Suprapubic skin (tissue), 4 donors: ENCODE results near the gene PRPSAP1. TPM values are rescaled to one million over a fixed set of nuclear protein-coding genes. Genes with fewer than 3 reads are reported as not detected.

Experiments
- DNase-seq, 2 donors: peaks; one replicate each; pipeline ENCODE4 v3.0.0-alpha.2; 2019; ENCODE audit warnings: low spot score in 2 of 2
- H3K27ac ChIP-seq: fragments of 200-600 bp; sonication (generic); one replicate; pipeline ENCODE4 v1.5.1; 2019
- H3K27me3 ChIP-seq: fragments of 200-600 bp; sonication (generic); one replicate; pipeline ENCODE4 v1.5.1; 2019
- H3K36me3 ChIP-seq: fragments of 200-600 bp; sonication (generic); one replicate; pipeline ENCODE4 v1.5.1; 2019
- H3K4me1 ChIP-seq: fragments of 200-600 bp; sonication (generic); one replicate; pipeline ENCODE4 v1.5.1; 2019
- H3K4me3 ChIP-seq: fragments of 200-600 bp; sonication (generic); one replicate; pipeline ENCODE4 v1.5.1; 2019; ENCODE audit warnings: mild to moderate bottlenecking
- H3K9me3 ChIP-seq: fragments of 200-600 bp; sonication (generic); one replicate; pipeline ENCODE4 v1.5.1; 2019
- CTCF ChIP-seq, 2 donors: fragments of 200-600 bp in 1 of 2; fragments of 450-650 bp in 1 of 2; sonication (generic) in 1 of 2; IDR thresholded peaks; one replicate each; pipeline ENCODE4 v1.5.1; 2016 to 2019; ENCODE audit warnings: antibody characterized with exemption in 2 of 2, mild to moderate bottlenecking in 1 of 2, moderate library complexity in 1 of 2
- EP300 ChIP-seq: sonication (generic); formaldehyde crosslinking; IDR thresholded peaks from one replicate; pipeline ENCODE4 v1.6.1; 2017; ENCODE audit warnings: antibody characterized with exemption
- POLR2A ChIP-seq, 2 donors: fragments of 450-650 bp; IDR thresholded peaks; one replicate each; pipeline ENCODE4 v1.6.1; 2017; ENCODE audit warnings: antibody characterized with exemption in 2 of 2, mild to moderate bottlenecking in 2 of 2, moderate library complexity in 2 of 2
- POLR2AphosphoS5 ChIP-seq, 3 donors: sonication (generic); formaldehyde crosslinking; IDR thresholded peaks; one replicate each; pipeline ENCODE4 v1.6.1; 2017; ENCODE audit warnings: antibody characterized with exemption in 3 of 3
- WGBS: methylation state at CpG from one replicate; pipeline ENCODE4 v1.1.5; 2018; 5-methylcytosine and 5-hydroxymethylcytosine counted together
- total RNA-seq, 4 donors: library from RNA; depleted of rRNA; stranded (reverse); fragments of >200 nt; gene quantifications; one replicate each; pipeline ENCODE4 v1.1.0, GENCODE V29; 2016

Gene PRPSAP1
- total RNA-seq, 4 donors from 2014 or later, result 47.3 to 83.9 (median 63.8) TPM

GRCh38 chr17:76333673-76334505 lies 19.8 kb downstream of the PRPSAP1 start:
- Histone ChIP-seq H3K27me3 (no peaks in the 10 kb centered on the region), H3K27ac (no peak overlapping the region), H3K9me3 (no peaks in the 10 kb centered on the region), H3K36me3 (peaks cover 32% of the 10 kb centered on the region), H3K4me3 (no peak overlapping the region), H3K4me1 (no peaks in the 10 kb centered on the region)
- DNase-seq, result no peak
- 88% methylated on average over 11 of the region's 11 CpGs for WGBS
- TF ChIP-seq CTCF (IDR thresholded peaks at IDR 0.05), result no peak
- TF ChIP-seq EP300, result no peak
- no peak for TF ChIP-seq POLR2AphosphoS5 (IDR thresholded peaks at IDR 0.05)
- TF ChIP-seq POLR2A (IDR thresholded peaks at IDR 0.05), result no peak

GRCh38 chr17:76331083-76331482 lies 22.6 kb downstream of the PRPSAP1 start:
- Histone ChIP-seq H3K9me3 (no peaks in the 10 kb centered on the region), H3K27ac (no peak overlapping the region), H3K4me1 (no peaks in the 10 kb centered on the region), H3K36me3 (peaks cover 57% of the 10 kb centered on the region), H3K4me3 (no peak overlapping the region), H3K27me3 (no peaks in the 10 kb centered on the region)
- DNase-seq, result no peak
- WGBS, result 88% methylated on average over 2 of the region's 2 CpGs
- TF ChIP-seq POLR2A (IDR thresholded peaks at IDR 0.05) (no peak), EP300 (no peak), POLR2AphosphoS5 (IDR thresholded peaks at IDR 0.05) (no peak), CTCF (IDR thresholded peaks at IDR 0.05) (no peak)

DNA sequence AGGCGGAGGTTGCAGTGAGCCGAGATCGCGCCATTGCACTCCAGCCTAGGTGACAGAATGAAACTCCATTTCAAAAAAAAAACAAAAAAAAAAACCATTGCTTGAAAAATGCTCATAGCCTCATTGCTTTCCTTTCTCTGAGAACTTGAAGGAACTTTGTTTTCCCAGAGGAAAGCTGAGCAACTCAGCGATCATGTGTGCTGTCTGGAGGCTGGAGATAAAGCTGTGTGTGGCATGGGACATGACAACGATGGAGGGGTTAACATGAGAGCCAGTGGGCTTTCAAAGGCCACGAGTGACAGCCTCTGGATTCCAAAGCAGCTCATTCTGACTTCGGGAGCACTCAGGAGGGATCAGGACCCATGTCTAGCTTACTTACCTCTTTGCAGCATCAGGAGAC lies 24.1 kb downstream of the PRPSAP1 start:
- Histone ChIP-seq H3K9me3 (no peaks in the 10 kb centered on the region), H3K27ac (no peak overlapping the region), H3K4me1 (no peaks in the 10 kb centered on the region), H3K27me3 (no peaks in the 10 kb centered on the region), H3K4me3 (no peak overlapping the region), H3K36me3 (peaks cover 57% of the 10 kb centered on the region)
- no peak for TF ChIP-seq CTCF (IDR thresholded peaks at IDR 0.05)
- TF ChIP-seq POLR2AphosphoS5 (IDR thresholded peaks at IDR 0.05), result no peak
- no peak for TF ChIP-seq EP300
- TF ChIP-seq POLR2A (IDR thresholded peaks at IDR 0.05), result no peak
- DNase-seq, result no peak
- WGBS, result 90% methylated on average over 8 of the region's 8 CpGs

- Histone ChIP-seq H3K9me3 (no peaks in the 10 kb centered on the region), H3K4me1 (no peaks in the 10 kb centered on the region), H3K27ac (no peak overlapping the region), H3K36me3 (peaks cover 73% of the 10 kb centered on the region), H3K4me3 (no peak overlapping the region), H3K27me3 (no peaks in the 10 kb centered on the region)
- no peak for DNase-seq
- no peak for TF ChIP-seq POLR2AphosphoS5 (IDR thresholded peaks at IDR 0.05)
- no peak for TF ChIP-seq CTCF (IDR thresholded peaks at IDR 0.05)
- no peak for TF ChIP-seq EP300
- TF ChIP-seq POLR2A (IDR thresholded peaks at IDR 0.05), result no peak
- 86% methylated on average over 6 of the region's 6 CpGs for WGBS
Observed at GRCh38 chr17:76327696-76328095, 26.0 kb downstream of the PRPSAP1 start.

GRCh38 chr17:76326306-76326705 lies 27.4 kb downstream of the PRPSAP1 start:
- DNase-seq, result no peak
- TF ChIP-seq EP300 (no peak), POLR2A (IDR thresholded peaks at IDR 0.05) (no peak), CTCF (IDR thresholded peaks at IDR 0.05) (no peak), POLR2AphosphoS5 (IDR thresholded peaks at IDR 0.05) (no peak)
- H3K36me3 ChIP-seq, result peaks cover 71% of the 10 kb centered on the region
- H3K27ac ChIP-seq, result no peak overlapping the region
- H3K9me3 ChIP-seq, result no peaks in the 10 kb centered on the region
- H3K4me3 ChIP-seq, result no peak overlapping the region
- H3K27me3 ChIP-seq, result no peaks in the 10 kb centered on the region
- no peaks in the 10 kb centered on the region for H3K4me1 ChIP-seq
- WGBS, result 87% methylated on average over 1 of the region's 1 CpG
